Left lung (tissue), 10 donors: ENCODE results near the gene SWAP70. TPM values are rescaled to one million over a fixed set of nuclear protein-coding genes. Genes with fewer than 3 reads are reported as not detected.
A peak's percentile ranks its signal among the peaks of the same experiment; 100 is the strongest.

Experiments
- ATAC-seq: fragments of 200-7000 bp; cut with Tn5 transposase; one replicate; pipeline ENCODE4 v1.9.1; 2020; ENCODE audit warnings: moderate library complexity
- DNase-seq, 4 donors: peaks; one replicate each; pipeline ENCODE4 v3.0.0-alpha.2; 2013 to 2020
- H3K27ac ChIP-seq, 2 donors: fragments of 200-600 bp; sonication (generic) in 1 of 2; one replicate each; pipeline versions ENCODE4 v1.5.0 to v1.8.0; 2020 to 2021
- H3K27me3 ChIP-seq, 2 donors: fragments of 200-600 bp; sonication (generic) in 1 of 2; one replicate each; pipeline versions ENCODE4 v1.5.0 to v1.8.0; 2020 to 2021
- H3K36me3 ChIP-seq, 2 donors: fragments of 200-600 bp; sonication (generic) in 1 of 2; one replicate each; pipeline versions ENCODE4 v1.5.0 to v1.8.0; 2020 to 2021
- H3K4me1 ChIP-seq, 2 donors: fragments of 200-600 bp; one replicate each; pipeline ENCODE4 v1.8.0; 2021
- H3K4me3 ChIP-seq, 2 donors: fragments of 200-600 bp; sonication (generic) in 1 of 2; one replicate each; pipeline versions ENCODE4 v1.5.0 to v1.8.0; 2020 to 2021; ENCODE audit warnings: mild to moderate bottlenecking in 1 of 2
- H3K9me3 ChIP-seq, 2 donors: fragments of 200-600 bp; sonication (generic) in 1 of 2; one replicate each; pipeline versions ENCODE4 v1.5.0 to v1.8.0; 2020 to 2021
- intact Hi-C, 2 donors: fragments of 100-400 bp; cut with DNase I; formaldehyde crosslinking; loops; one replicate each; pipeline versions ENCODE4 v1.11.2 to v1.14.2; 2022
- polyA plus RNA-seq, 6 donors: library from polyadenylated mRNA; unstranded; fragments of 120-200 nt; gene quantifications; one replicate each; pipeline ENCODE4 v1.2.1, GENCODE V29; 2013; ENCODE audit not compliant: insufficient read length in 6 of 6
- total RNA-seq, 2 donors: library from RNA; stranded (reverse); fragmentation: NEBNext Ultra II Directional; extraction: Animal tissue kit (Norgen Biotek cat#: 25700); gene quantifications; one replicate each; pipeline ENCODE4 v1.2.1, GENCODE V29; 2021
- TF ChIP-seq, protein P1 (sequence below), 2 donors: fragments of 200-600 bp; sonication (generic) in 1 of 2; IDR thresholded peaks; one replicate each; pipeline versions ENCODE4 v1.5.0 to v1.8.0; 2021; ENCODE audit warnings: antibody characterized with exemption in 2 of 2
- donor health status: DM: no; HTN: yes; CAD: no.
- donor health status: DM: no; HTN: no; CAD: no.

The SWAP70 gene
- total and polyA plus RNA-seq, 8 donors, result 20.5 to 50.8 (median 26.1) TPM

DNA sequence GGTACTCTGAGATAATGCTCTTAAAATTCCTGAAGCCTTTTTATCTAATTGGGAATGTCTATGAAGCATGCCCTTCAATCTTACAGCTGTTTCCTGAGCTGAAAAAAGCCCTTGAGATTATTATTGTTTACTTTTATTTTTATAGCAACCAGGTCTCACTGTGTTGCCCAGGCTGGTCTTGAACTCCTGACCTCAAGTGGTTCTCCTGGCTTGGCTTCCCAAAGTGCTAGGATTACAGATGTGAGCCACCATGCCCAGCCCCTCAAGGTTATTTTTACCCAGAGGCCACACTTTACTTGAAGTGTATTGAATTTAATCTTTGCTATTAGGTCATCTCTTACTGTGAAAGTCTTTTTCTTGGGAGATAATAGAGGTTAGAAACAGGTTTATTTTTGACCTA, 7.0 kb upstream of the SWAP70 start:
- TF ChIP-seq, protein P1, sequence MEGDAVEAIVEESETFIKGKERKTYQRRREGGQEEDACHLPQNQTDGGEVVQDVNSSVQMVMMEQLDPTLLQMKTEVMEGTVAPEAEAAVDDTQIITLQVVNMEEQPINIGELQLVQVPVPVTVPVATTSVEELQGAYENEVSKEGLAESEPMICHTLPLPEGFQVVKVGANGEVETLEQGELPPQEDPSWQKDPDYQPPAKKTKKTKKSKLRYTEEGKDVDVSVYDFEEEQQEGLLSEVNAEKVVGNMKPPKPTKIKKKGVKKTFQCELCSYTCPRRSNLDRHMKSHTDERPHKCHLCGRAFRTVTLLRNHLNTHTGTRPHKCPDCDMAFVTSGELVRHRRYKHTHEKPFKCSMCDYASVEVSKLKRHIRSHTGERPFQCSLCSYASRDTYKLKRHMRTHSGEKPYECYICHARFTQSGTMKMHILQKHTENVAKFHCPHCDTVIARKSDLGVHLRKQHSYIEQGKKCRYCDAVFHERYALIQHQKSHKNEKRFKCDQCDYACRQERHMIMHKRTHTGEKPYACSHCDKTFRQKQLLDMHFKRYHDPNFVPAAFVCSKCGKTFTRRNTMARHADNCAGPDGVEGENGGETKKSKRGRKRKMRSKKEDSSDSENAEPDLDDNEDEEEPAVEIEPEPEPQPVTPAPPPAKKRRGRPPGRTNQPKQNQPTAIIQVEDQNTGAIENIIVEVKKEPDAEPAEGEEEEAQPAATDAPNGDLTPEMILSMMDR (IDR thresholded peaks at IDR 0.05), result no peak
- no peak overlapping the region for H3K27ac ChIP-seq
- no peaks in the 10 kb centered on the region for H3K36me3 ChIP-seq
- ATAC-seq (peak; percentile 46), DNase-seq (no peak)
- H3K4me3 ChIP-seq, result no peak overlapping the region
- H3K27me3 ChIP-seq, result no peaks in the 10 kb centered on the region
- no peaks in the 10 kb centered on the region for H3K9me3 ChIP-seq
- intact Hi-C loops, result no loop called here
- peaks cover 0 to 12% of the 10 kb centered on the region in 2 donors for H3K4me1 ChIP-seq

- Histone ChIP-seq H3K4me1 (peaks cover 0 to 13% of the 10 kb centered on the region in 2 donors), H3K4me3 (no peak overlapping the region), H3K36me3 (no peaks in the 10 kb centered on the region), H3K27ac (no peak overlapping the region), H3K9me3 (no peaks in the 10 kb centered on the region), H3K27me3 (no peaks in the 10 kb centered on the region)
- no peak for DNase-seq
- TF ChIP-seq, protein P1 (IDR thresholded peaks at IDR 0.05), result no peak
- ATAC-seq, result no peak
- intact Hi-C loops, result no loop called here
Observed at GRCh38 chr11:9657531-9657930, 6.3 kb upstream of the SWAP70 start.

- intact Hi-C loops, result no loop called here
- Histone ChIP-seq H3K27me3 (no peaks in the 10 kb centered on the region), H3K36me3 (no peaks in the 10 kb centered on the region), H3K4me1 (peaks cover 8 to 35% of the 10 kb centered on the region in 2 donors), H3K4me3 (no peak overlapping the region), H3K9me3 (peaks cover 0 to 6% of the 10 kb centered on the region in 2 donors), H3K27ac (no peak overlapping the region)
- DNase-seq (no peak), ATAC-seq (no peak)
- TF ChIP-seq, protein P1 (IDR thresholded peaks at IDR 0.05), result no peak
Observed at GRCh38 chr11:9660886-9661285, 3.0 kb upstream of the SWAP70 start.

DNA sequence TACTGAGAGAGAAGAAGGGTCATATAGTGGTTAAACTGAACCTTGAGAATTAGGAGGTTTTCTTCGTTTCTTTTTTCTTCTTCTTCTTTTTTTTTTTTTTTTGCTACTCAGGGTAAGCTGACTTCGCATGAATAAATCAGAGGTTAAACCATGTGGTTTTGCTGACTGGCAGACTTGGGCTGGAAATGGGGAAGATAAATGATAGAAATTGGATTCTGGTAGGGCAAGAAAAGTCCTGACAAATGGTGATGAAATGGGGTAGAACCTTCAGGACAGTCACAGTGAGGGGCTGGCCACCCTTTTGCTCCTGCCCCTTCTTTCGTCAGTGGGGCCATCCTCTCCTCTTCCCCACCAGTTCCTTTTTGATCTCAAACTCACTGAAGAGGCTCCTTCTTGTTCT, 1.6 kb upstream of the SWAP70 start:
- H3K9me3 ChIP-seq, result peaks cover 0 to 10% of the 10 kb centered on the region in 2 donors
- intact Hi-C loops, result no loop called here

GRCh38 chr11:9664276-9665171, 647 bp downstream of the SWAP70 start:
- TF ChIP-seq, protein P1 (IDR thresholded peaks at IDR 0.05), result no peak
- peak overlapping the region; percentile 93 for H3K27ac ChIP-seq
- ATAC-seq (peak; percentile 69), DNase-seq (peak; percentile 49 to 82 (median 55))
- H3K27me3 ChIP-seq, result no peaks in the 10 kb centered on the region
- peaks cover 8 to 61% of the 10 kb centered on the region in 2 donors for H3K4me1 ChIP-seq
- peaks cover 0 to 4% of the 10 kb centered on the region in 2 donors for H3K36me3 ChIP-seq
- H3K4me3 ChIP-seq, result peak overlapping the region; percentile 88 to 89
- intact Hi-C loops, result no loop called here
- peaks cover 0 to 10% of the 10 kb centered on the region in 2 donors for H3K9me3 ChIP-seq

More for the DNA sequence above, 1.6 kb upstream of the SWAP70 start:
- no peak for ATAC-seq
- Histone ChIP-seq H3K27ac (peak overlapping the region in 1 of 2 donors; percentile 93), H3K36me3 (peaks cover 0 to under 1% of the 10 kb centered on the region in 2 donors), H3K4me1 (peaks cover 8 to 46% of the 10 kb centered on the region in 2 donors), H3K4me3 (no peak overlapping the region), H3K27me3 (no peaks in the 10 kb centered on the region)
- TF ChIP-seq, protein P1 (IDR thresholded peaks at IDR 0.05), result no peak
- peak in 1 of 4 donors; percentile 53 for DNase-seq
